Lower leg skin (tissue), 3 donors: ENCODE measurements around the gene GGA2.

Experiments
- POLR2A ChIP-seq, 2 donors: fragments of 450-650 bp; IDR thresholded peaks; one replicate each; pipeline ENCODE4 v1.6.1; 2016 to 2017; ENCODE audit warnings: antibody characterized with exemption in 2 of 2, mild to moderate bottlenecking in 1 of 2, moderate library complexity in 1 of 2
- TF ChIP-seq, protein P1 (sequence below), 3 donors: fragments of 450-650 bp; IDR thresholded peaks; one replicate each; pipeline ENCODE4 v1.5.1; 2016; ENCODE audit warnings: antibody characterized with exemption in 3 of 3, mild to moderate bottlenecking in 3 of 3, moderate library complexity in 2 of 3

DNA sequence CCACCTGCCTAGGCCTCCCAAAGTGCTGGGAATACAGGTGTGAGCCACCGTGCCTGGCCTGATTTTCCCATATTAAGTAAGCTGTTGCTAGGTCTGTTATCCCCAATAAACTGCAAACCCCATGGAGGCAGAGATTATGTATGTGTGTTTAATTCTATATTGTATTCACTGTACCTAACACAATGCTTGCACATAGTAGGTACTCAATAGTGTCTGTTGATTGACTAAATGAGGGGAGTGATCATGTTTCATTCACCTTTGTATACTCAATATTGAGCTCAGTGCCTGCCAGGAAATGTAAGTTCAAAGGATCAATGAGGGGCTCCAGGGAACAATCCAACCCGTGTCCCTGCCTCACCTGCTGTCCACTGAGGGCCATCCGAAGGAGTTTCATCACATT lies 14.6 kb upstream of the GGA2 start:
- TF ChIP-seq, protein P1, sequence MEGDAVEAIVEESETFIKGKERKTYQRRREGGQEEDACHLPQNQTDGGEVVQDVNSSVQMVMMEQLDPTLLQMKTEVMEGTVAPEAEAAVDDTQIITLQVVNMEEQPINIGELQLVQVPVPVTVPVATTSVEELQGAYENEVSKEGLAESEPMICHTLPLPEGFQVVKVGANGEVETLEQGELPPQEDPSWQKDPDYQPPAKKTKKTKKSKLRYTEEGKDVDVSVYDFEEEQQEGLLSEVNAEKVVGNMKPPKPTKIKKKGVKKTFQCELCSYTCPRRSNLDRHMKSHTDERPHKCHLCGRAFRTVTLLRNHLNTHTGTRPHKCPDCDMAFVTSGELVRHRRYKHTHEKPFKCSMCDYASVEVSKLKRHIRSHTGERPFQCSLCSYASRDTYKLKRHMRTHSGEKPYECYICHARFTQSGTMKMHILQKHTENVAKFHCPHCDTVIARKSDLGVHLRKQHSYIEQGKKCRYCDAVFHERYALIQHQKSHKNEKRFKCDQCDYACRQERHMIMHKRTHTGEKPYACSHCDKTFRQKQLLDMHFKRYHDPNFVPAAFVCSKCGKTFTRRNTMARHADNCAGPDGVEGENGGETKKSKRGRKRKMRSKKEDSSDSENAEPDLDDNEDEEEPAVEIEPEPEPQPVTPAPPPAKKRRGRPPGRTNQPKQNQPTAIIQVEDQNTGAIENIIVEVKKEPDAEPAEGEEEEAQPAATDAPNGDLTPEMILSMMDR (IDR thresholded peaks at IDR 0.05): no peak
- TF ChIP-seq POLR2A (IDR thresholded peaks at IDR 0.05): no peak
